Uterus (tissue), 2 donors: ENCODE measurements around the gene TCF12.

Source experiments
- POLR2A ChIP-seq, 2 donors: fragments of 450-650 bp; IDR thresholded peaks; one replicate each; pipeline ENCODE4 v1.6.1; 2016; ENCODE audit warnings: antibody characterized with exemption in 2 of 2, mild to moderate bottlenecking in 1 of 2, moderate library complexity in 1 of 2
- TF ChIP-seq, protein P1 (sequence below), 4 experiments: fragments of 200-600 bp in 2 of 4; fragments of 450-650 bp in 2 of 4; sonication (generic) in 2 of 4; IDR thresholded peaks; one replicate each; pipeline ENCODE4 v1.5.1; 2016 to 2019; ENCODE audit warnings: antibody characterized with exemption in 4 of 4, mild to moderate bottlenecking in 2 of 4, moderate library complexity in 1 of 4

DNA sequence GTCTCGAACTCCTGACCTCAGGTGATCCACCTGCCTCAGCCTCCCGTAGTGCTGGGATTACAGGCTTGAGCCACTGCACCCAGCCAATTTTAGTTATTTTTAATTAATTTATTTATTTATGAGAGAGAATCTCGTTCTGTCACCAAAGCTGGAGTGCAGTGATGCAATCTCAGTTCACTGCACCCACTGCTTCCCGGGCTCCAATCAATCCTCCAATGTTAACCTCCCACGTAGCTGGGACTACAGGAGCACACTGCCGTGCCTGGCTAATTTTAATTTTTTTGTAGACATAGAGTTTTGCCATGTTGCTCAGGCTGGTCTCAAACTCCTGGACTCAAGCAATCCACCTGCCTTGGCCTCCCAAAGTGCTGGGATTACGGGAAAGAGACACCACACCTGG is 137.9 kb downstream of the TCF12 start:
- TF ChIP-seq, protein P1, sequence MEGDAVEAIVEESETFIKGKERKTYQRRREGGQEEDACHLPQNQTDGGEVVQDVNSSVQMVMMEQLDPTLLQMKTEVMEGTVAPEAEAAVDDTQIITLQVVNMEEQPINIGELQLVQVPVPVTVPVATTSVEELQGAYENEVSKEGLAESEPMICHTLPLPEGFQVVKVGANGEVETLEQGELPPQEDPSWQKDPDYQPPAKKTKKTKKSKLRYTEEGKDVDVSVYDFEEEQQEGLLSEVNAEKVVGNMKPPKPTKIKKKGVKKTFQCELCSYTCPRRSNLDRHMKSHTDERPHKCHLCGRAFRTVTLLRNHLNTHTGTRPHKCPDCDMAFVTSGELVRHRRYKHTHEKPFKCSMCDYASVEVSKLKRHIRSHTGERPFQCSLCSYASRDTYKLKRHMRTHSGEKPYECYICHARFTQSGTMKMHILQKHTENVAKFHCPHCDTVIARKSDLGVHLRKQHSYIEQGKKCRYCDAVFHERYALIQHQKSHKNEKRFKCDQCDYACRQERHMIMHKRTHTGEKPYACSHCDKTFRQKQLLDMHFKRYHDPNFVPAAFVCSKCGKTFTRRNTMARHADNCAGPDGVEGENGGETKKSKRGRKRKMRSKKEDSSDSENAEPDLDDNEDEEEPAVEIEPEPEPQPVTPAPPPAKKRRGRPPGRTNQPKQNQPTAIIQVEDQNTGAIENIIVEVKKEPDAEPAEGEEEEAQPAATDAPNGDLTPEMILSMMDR (IDR thresholded peaks at IDR 0.05) = no peak
- TF ChIP-seq POLR2A (IDR thresholded peaks at IDR 0.05) = no peak
